ENCODE measurements around the gene YEATS4. TPM values are rescaled to one million over a fixed set of nuclear protein-coding genes. Genes with fewer than 3 reads are reported as not detected.

Gene YEATS4
- total RNA-seq, 1 donor from 2014 or later = 37.9 TPM

- intact Hi-C loops (cut with micrococcal nuclease) = no loop called here
- Mint-ChIP-seq H3K36me3 (ENCODE audit: low read depth) (peaks cover 42% of the 10 kb centered on the region), H3K27ac (no peak overlapping the region), H3K4me1 (peaks cover 9% of the 10 kb centered on the region), H3K27me3 (no peaks in the 10 kb centered on the region), H3K9me3 (no peaks in the 10 kb centered on the region), H3K4me3 (no peak overlapping the region)
- DNase-seq = no peak
Measured at GRCh38 chr12:69389831-69390230, 30.3 kb downstream of the YEATS4 start.

- Mint-ChIP-seq H3K27me3 (no peaks in the 10 kb centered on the region), H3K36me3 (ENCODE audit: low read depth) (peaks cover 53% of the 10 kb centered on the region), H3K4me1 (peaks cover 2% of the 10 kb centered on the region), H3K9me3 (no peaks in the 10 kb centered on the region), H3K4me3 (no peak overlapping the region), H3K27ac (no peak overlapping the region)
- DNase-seq = no peak
- intact Hi-C loops (cut with micrococcal nuclease) = no loop called here
Measured at GRCh38 chr12:69392179-69392928, 32.8 kb downstream of the YEATS4 start.

- Mint-ChIP-seq H3K27ac (no peak overlapping the region), H3K4me1 (peaks cover 2% of the 10 kb centered on the region), H3K4me3 (no peak overlapping the region), H3K36me3 (ENCODE audit: low read depth) (peaks cover 41% of the 10 kb centered on the region), H3K27me3 (no peaks in the 10 kb centered on the region), H3K9me3 (no peaks in the 10 kb centered on the region)
- intact Hi-C loops (cut with micrococcal nuclease) = no loop called here
- DNase-seq = no peak
Measured at GRCh38 chr12:69396041-69396440, 36.5 kb downstream of the YEATS4 start.

GRCh38 chr12:69396963-69397362 lies 37.4 kb downstream of the YEATS4 start:
- DNase-seq = no peak
- no peaks in the 10 kb centered on the region for H3K27me3 Mint-ChIP-seq
- peaks cover 34% of the 10 kb centered on the region for H3K36me3 Mint-ChIP-seq (ENCODE audit: low read depth)
- no peak overlapping the region for H3K27ac Mint-ChIP-seq
- peaks cover 2% of the 10 kb centered on the region for H3K4me1 Mint-ChIP-seq
- H3K9me3 Mint-ChIP-seq = no peaks in the 10 kb centered on the region
- H3K4me3 Mint-ChIP-seq = no peak overlapping the region
- intact Hi-C loops (cut with micrococcal nuclease) = no loop called here

- H3K36me3 Mint-ChIP-seq (ENCODE audit: low read depth) = peaks cover 29% of the 10 kb centered on the region
- no peak overlapping the region for H3K4me3 Mint-ChIP-seq
- no peak overlapping the region for H3K27ac Mint-ChIP-seq
- no peaks in the 10 kb centered on the region for H3K27me3 Mint-ChIP-seq
- intact Hi-C loops (cut with micrococcal nuclease) = no loop called here
- H3K4me1 Mint-ChIP-seq = no peaks in the 10 kb centered on the region
- DNase-seq = no peak
- H3K9me3 Mint-ChIP-seq = no peaks in the 10 kb centered on the region
Measured at GRCh38 chr12:69397978-69398377, 38.4 kb downstream of the YEATS4 start.

- H3K27ac Mint-ChIP-seq = no peak overlapping the region
- H3K4me3 Mint-ChIP-seq = no peak overlapping the region
- no peaks in the 10 kb centered on the region for H3K4me1 Mint-ChIP-seq
- peaks cover 10% of the 10 kb centered on the region for H3K36me3 Mint-ChIP-seq (ENCODE audit: low read depth)
- intact Hi-C loops (cut with micrococcal nuclease) = no loop called here
- no peaks in the 10 kb centered on the region for H3K27me3 Mint-ChIP-seq
- DNase-seq = no peak
- no peaks in the 10 kb centered on the region for H3K9me3 Mint-ChIP-seq
Measured at GRCh38 chr12:69401940-69402339, 42.4 kb downstream of the YEATS4 start.

GRCh38 chr12:69404851-69405565 lies 45.5 kb downstream of the YEATS4 start:
- Mint-ChIP-seq H3K4me1 (no peaks in the 10 kb centered on the region), H3K36me3 (ENCODE audit: low read depth) (no peaks in the 10 kb centered on the region), H3K9me3 (no peaks in the 10 kb centered on the region), H3K27me3 (no peaks in the 10 kb centered on the region), H3K4me3 (no peak overlapping the region), H3K27ac (no peak overlapping the region)
- DNase-seq = no peak
- intact Hi-C loops (cut with micrococcal nuclease) = no loop called here

GRCh38 chr12:69405566-69405865 lies 46.0 kb downstream of the YEATS4 start:
- DNase-seq = no peak
- Mint-ChIP-seq H3K4me1 (no peaks in the 10 kb centered on the region), H3K27ac (no peak overlapping the region), H3K36me3 (ENCODE audit: low read depth) (peaks cover 3% of the 10 kb centered on the region), H3K27me3 (no peaks in the 10 kb centered on the region), H3K9me3 (no peaks in the 10 kb centered on the region), H3K4me3 (no peak overlapping the region)
- intact Hi-C loops (cut with micrococcal nuclease) = no loop called here

- H3K27ac Mint-ChIP-seq = no peak overlapping the region
- no peaks in the 10 kb centered on the region for H3K27me3 Mint-ChIP-seq
- DNase-seq = no peak
- intact Hi-C loops (cut with micrococcal nuclease) = no loop called here
- H3K4me3 Mint-ChIP-seq = no peak overlapping the region
- H3K4me1 Mint-ChIP-seq = no peaks in the 10 kb centered on the region
- peaks cover 5% of the 10 kb centered on the region for H3K36me3 Mint-ChIP-seq (ENCODE audit: low read depth)
- H3K9me3 Mint-ChIP-seq = no peaks in the 10 kb centered on the region
Measured at GRCh38 chr12:69406217-69406616, 46.7 kb downstream of the YEATS4 start.

- peaks cover 7% of the 10 kb centered on the region for H3K36me3 Mint-ChIP-seq (ENCODE audit: low read depth)
- intact Hi-C loops (cut with micrococcal nuclease) = no loop called here
- no peaks in the 10 kb centered on the region for H3K4me1 Mint-ChIP-seq
- H3K27ac Mint-ChIP-seq = no peak overlapping the region
- no peak for DNase-seq
- no peak overlapping the region for H3K4me3 Mint-ChIP-seq
- no peaks in the 10 kb centered on the region for H3K27me3 Mint-ChIP-seq
- H3K9me3 Mint-ChIP-seq = no peaks in the 10 kb centered on the region
Measured at GRCh38 chr12:69410571-69410970, 51.0 kb downstream of the YEATS4 start.

- no peak overlapping the region for H3K4me3 Mint-ChIP-seq
- intact Hi-C loops (cut with micrococcal nuclease) = no loop called here
- no peaks in the 10 kb centered on the region for H3K9me3 Mint-ChIP-seq
Measured at GRCh38 chr12:69412655-69413054, 53.1 kb downstream of the YEATS4 start.

GRCh38 chr12:69415471-69416275 lies 56.1 kb downstream of the YEATS4 start:
- DNase-seq = peak; percentile 62
- no peaks in the 10 kb centered on the region for H3K27me3 Mint-ChIP-seq
- peaks cover 3% of the 10 kb centered on the region for H3K36me3 Mint-ChIP-seq (ENCODE audit: low read depth)
- intact Hi-C loops (cut with micrococcal nuclease) = loop anchor here (1.0 kb wide), 1 partner anchor 156 kb away; no protein-coding TSS in a partner anchor
- no peaks in the 10 kb centered on the region for H3K4me1 Mint-ChIP-seq
- no peak overlapping the region for H3K27ac Mint-ChIP-seq
- no peaks in the 10 kb centered on the region for H3K9me3 Mint-ChIP-seq
- H3K4me3 Mint-ChIP-seq = no peak overlapping the region

More at GRCh38 chr12:69412655-69413054, 53.1 kb downstream of the YEATS4 start:
- Mint-ChIP-seq H3K27ac (no peak overlapping the region), H3K27me3 (no peaks in the 10 kb centered on the region), H3K36me3 (ENCODE audit: low read depth) (peaks cover 7% of the 10 kb centered on the region), H3K4me1 (no peaks in the 10 kb centered on the region)
- DNase-seq = no peak

GRCh38 chr12:69417231-69417630 lies 57.7 kb downstream of the YEATS4 start:
- H3K36me3 Mint-ChIP-seq (ENCODE audit: low read depth) = peaks cover 3% of the 10 kb centered on the region

GRCh38 chr12:69417741-69418167 lies 58.2 kb downstream of the YEATS4 start:
- DNase-seq = no peak
- Mint-ChIP-seq H3K27ac (no peak overlapping the region), H3K4me1 (no peaks in the 10 kb centered on the region), H3K27me3 (no peaks in the 10 kb centered on the region), H3K9me3 (peaks cover 5% of the 10 kb centered on the region), H3K36me3 (ENCODE audit: low read depth) (peaks cover 1% of the 10 kb centered on the region), H3K4me3 (no peak overlapping the region)
- intact Hi-C loops (cut with micrococcal nuclease) = no loop called here

More at GRCh38 chr12:69417231-69417630, 57.7 kb downstream of the YEATS4 start:
- Mint-ChIP-seq H3K4me3 (no peak overlapping the region), H3K27ac (no peak overlapping the region), H3K4me1 (no peaks in the 10 kb centered on the region), H3K27me3 (no peaks in the 10 kb centered on the region), H3K9me3 (peaks cover 5% of the 10 kb centered on the region)
- intact Hi-C loops (cut with micrococcal nuclease) = no loop called here
- no peak for DNase-seq

Data from activated CD4-positive, alpha-beta T cell treated with anti-CD3 and anti-CD28 coated beads, Interleukin-2, amount 10 ng/mL, durations not matched to agents 24 days and 14 days (primary cell).